AG04449 (cell line): ENCODE measurements around the gene TPST2.

Experiments used
- CTCF ChIA-PET: fragments of 350-600 bp; formaldehyde crosslinking; extraction: SDS; loops from one replicate; lab custom pipeline; 2021; ENCODE audit warnings: antibody characterized with exemption; lab: Yijun Ruan, JAX
- POLR2A ChIA-PET: fragments of 400-600, 350-600 bp; formaldehyde crosslinking; extraction: SDS; loops from one replicate; lab custom pipeline; 2020; ENCODE audit warnings: antibody characterized with exemption, inconsistent platforms; lab: Yijun Ruan, JAX
- DNase-seq: peaks from one replicate; pipeline ENCODE4 v3.0.0-alpha.2; 2010; ENCODE audit warnings: low read depth, low spot score
- H3K4me3 ChIP-seq: 2 replicates; pipeline ENCODE4 v1.5.1; 2011; ENCODE audit warnings: low read depth, mild to moderate bottlenecking, control low read depth, low read length
- CTCF ChIP-seq: IDR thresholded peaks from one replicate; pipeline ENCODE4 v1.5.1; 2011; ENCODE audit warnings: mild to moderate bottlenecking, moderate library complexity, low read length, control low read depth, inconsistent platforms; ENCODE audit not compliant: insufficient read depth; ENCODE audit errors: missing control alignments

TPST2 gene

DNA sequence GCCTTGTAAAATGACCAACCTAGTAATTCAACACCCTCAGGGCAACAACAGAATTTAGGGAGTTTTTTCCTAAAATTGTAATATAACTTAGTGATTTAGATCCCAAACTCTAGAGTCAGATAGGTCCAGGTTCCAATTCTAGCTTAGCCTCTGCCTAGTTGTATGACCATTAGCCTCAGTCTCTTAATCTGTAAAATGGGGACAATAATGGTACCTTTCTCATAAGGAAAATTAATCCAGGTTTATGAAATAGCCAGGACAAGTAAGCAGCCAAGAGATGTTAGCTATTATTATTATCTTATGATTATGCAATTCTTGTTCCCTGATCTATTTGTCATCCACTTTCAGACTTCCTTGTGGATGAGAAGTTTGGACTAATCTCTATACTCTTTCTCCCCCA is 81.8 kb downstream of the TPST2 start:
- ChIA-PET POLR2A (no interaction called here), CTCF (interaction anchor here (1.4 to 10.6 kb wide), 2 partner anchors 11 to 157 kb away, joined by 4 to 150 read pairs; no protein-coding TSS in a partner anchor)
- DNase-seq: no peak
- TF ChIP-seq CTCF: no peak
- H3K4me3 ChIP-seq: no peak overlapping the region

- POLR2A ChIA-PET: no interaction called here
- no peak for TF ChIP-seq CTCF
- CTCF ChIA-PET: interaction anchor here (0.7 to 10.6 kb wide), 15 partner anchors 8 to 169 kb away, joined by 3 to 150 read pairs (median 4); partner anchors contain the start of genes HPS4, SRRD and TFIP11
- H3K4me3 ChIP-seq: no peak overlapping the region
- no peak for DNase-seq
These were observed 86.2 kb downstream of the TPST2 start for GRCh38 chr22:26503758-26504157.

DNA sequence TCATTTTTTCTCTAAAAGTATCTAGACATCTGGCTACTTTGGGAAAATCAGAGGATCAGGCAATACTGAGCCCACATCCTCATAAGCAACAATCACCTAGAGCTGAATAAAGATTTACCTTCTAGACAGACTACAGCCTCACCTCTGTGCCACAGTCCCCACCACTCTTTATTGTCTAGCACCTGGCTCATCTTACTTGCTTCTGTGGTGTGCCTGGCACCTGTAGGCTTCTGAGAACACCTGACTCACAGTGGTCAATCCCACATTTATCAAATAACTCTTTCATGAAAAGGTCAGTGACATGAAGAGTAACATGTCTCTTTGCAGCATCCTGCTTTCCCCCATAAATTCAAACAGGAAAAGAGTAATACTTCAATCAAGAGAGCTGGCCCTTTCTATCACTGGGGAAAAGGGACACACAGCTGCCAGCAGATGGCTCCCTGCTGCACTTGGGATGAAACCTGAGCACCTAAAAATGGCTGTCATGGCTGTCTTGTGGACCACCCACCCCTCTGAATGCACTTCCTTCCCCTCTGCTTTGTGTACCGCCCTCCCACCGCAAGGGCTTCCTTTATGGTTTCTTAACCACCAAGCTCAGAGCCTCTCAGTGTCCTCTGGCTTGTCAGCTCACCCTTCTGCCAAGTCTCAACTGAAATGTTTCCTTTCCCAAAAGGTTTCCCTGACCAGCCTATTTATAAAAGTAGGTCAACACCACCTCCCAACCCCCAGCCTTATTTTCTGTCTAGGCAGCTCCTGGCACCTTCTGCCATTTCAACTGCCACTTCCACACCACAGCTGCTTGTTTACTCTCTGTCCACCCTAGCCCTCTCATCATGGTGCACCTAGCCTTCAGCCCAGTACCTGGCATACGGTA is 87.0 kb downstream of the TPST2 start:
- no peak for DNase-seq
- ChIA-PET CTCF (interaction anchor here (0.9 to 10.6 kb wide), 16 partner anchors 9 to 170 kb away, joined by 3 to 150 read pairs (median 4); partner anchors contain the start of genes HPS4, SRRD and TFIP11), POLR2A (no interaction called here)
- TF ChIP-seq CTCF: peak; percentile 64
- no peak overlapping the region for H3K4me3 ChIP-seq

GRCh38 chr22:26501996-26502395 is 87.9 kb downstream of the TPST2 start:
- POLR2A ChIA-PET: interaction anchor here (0.6 kb wide), 1 partner anchor 105 kb away, joined by 3 read pairs; no protein-coding TSS in a partner anchor
- no peak for DNase-seq
- no peak for TF ChIP-seq CTCF
- CTCF ChIA-PET: interaction anchor here (0.8 to 10.6 kb wide), 9 partner anchors 8 to 163 kb away, joined by 3 to 150 read pairs (median 7); partner anchors contain the start of genes HPS4, SRRD and TFIP11
- H3K4me3 ChIP-seq: no peak overlapping the region

DNA sequence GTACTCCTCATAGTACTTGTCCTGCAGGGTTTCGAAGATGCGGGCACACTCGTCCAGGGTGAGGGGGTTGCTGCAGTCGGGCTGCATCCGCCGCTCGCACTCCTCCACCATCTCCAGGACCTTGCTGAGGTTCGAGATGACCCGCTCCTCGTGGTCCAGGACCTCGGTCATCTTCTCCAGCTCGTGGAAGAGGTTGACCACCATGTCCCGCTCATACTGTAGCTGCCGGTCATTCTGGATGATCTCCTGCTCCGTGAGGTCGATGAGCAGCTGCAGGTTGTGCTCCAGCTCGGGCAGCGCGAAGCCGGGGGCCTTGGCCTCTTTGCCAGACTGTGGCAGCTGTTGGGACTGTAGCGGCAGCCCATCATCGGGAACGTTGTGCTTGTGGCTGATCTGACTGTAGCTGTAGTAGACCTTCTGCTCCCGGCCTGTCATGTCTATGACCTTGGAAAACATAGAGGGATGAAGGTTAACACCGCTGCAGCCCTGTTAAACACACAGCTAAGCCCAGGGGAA is 90.7 kb downstream of the TPST2 start:
- H3K4me3 ChIP-seq: no peak overlapping the region
- CTCF ChIA-PET: interaction anchor here (0.7 to 1.2 kb wide), 3 partner anchors 15 to 178 kb away, joined by 3 to 4 read pairs (median 3); no protein-coding TSS in a partner anchor
- no peak for TF ChIP-seq CTCF
- no peak for DNase-seq
- POLR2A ChIA-PET: no interaction called here

- POLR2A ChIA-PET: no interaction called here
- H3K4me3 ChIP-seq: no peak overlapping the region
- CTCF ChIA-PET: interaction anchor here (1.2 to 2.6 kb wide), 3 partner anchors 8 to 12 kb away, joined by 4 to 9 read pairs (median 4); partner anchors contain the start of genes HPS4 and SRRD
These were observed 93.5 kb downstream of the TPST2 start for GRCh38 chr22:26496456-26496855.

More at GRCh38 chr22:26496456-26496855, 93.5 kb downstream of the TPST2 start:
- no peak for TF ChIP-seq CTCF
- no peak for DNase-seq
